Gastrocnemius medialis (tissue), 4 donors: ENCODE data around the gene TM7SF3.

Source experiments
- POLR2A ChIP-seq, 2 donors: fragments of 450-650 bp; IDR thresholded peaks; one replicate each; pipeline ENCODE4 v1.6.1; 2017; ENCODE audit warnings: antibody characterized with exemption in 2 of 2, mild to moderate bottlenecking in 2 of 2, moderate library complexity in 2 of 2
- TF ChIP-seq, protein P1 (sequence below), 5 experiments: fragments of 450-650 bp in 3 of 5; fragments of 200-600 bp in 2 of 5; sonication (generic) in 2 of 5; IDR thresholded peaks in 4 of 5; conservative IDR thresholded peaks in 1 of 5; 1 replicate in 4 of 5; 2 replicates in 1 of 5; pipeline ENCODE4 v1.5.1; 2016 to 2019; ENCODE audit warnings: antibody characterized with exemption in 5 of 5, mild to moderate bottlenecking in 3 of 5, moderate library complexity in 3 of 5

DNA sequence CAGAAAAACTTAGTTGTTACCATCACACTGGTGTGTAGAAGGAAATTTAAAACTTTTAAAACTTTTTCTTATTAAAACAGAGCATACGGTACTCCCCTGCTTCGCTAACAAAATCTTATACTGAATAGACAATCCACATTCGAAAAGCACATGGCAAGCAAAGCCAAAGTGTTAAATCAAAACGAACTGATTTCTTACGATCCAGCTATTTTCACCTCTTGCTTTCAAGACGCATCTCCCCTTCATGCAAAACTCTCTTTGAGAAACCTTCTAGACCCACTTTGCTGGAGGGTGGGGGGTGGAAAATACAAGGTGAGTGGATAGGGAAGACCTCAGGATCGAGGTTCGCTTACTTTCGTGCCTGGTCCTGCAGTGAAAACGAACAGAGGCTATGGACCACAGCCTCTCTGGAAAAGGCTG lies 76.7 kb downstream of the TM7SF3 start:
- TF ChIP-seq, protein P1, sequence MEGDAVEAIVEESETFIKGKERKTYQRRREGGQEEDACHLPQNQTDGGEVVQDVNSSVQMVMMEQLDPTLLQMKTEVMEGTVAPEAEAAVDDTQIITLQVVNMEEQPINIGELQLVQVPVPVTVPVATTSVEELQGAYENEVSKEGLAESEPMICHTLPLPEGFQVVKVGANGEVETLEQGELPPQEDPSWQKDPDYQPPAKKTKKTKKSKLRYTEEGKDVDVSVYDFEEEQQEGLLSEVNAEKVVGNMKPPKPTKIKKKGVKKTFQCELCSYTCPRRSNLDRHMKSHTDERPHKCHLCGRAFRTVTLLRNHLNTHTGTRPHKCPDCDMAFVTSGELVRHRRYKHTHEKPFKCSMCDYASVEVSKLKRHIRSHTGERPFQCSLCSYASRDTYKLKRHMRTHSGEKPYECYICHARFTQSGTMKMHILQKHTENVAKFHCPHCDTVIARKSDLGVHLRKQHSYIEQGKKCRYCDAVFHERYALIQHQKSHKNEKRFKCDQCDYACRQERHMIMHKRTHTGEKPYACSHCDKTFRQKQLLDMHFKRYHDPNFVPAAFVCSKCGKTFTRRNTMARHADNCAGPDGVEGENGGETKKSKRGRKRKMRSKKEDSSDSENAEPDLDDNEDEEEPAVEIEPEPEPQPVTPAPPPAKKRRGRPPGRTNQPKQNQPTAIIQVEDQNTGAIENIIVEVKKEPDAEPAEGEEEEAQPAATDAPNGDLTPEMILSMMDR (IDR thresholded peaks at IDR 0.05 in 4 of 5, conservative IDR thresholded peaks at IDR 0.05 in 1 of 5): no peak
- TF ChIP-seq POLR2A (IDR thresholded peaks at IDR 0.05): no peak
